GM19455 (cell line): Measurements from ENCODE around the gene NOTCH3.

ENCODE experiments used
- ATAC-seq: cut with Tn5 transposase; IDR thresholded peaks from one replicate; pipeline ENCODE4 v1.9.1; 2021; ENCODE audit not compliant: unreplicated experiment

Gene NOTCH3

DNA sequence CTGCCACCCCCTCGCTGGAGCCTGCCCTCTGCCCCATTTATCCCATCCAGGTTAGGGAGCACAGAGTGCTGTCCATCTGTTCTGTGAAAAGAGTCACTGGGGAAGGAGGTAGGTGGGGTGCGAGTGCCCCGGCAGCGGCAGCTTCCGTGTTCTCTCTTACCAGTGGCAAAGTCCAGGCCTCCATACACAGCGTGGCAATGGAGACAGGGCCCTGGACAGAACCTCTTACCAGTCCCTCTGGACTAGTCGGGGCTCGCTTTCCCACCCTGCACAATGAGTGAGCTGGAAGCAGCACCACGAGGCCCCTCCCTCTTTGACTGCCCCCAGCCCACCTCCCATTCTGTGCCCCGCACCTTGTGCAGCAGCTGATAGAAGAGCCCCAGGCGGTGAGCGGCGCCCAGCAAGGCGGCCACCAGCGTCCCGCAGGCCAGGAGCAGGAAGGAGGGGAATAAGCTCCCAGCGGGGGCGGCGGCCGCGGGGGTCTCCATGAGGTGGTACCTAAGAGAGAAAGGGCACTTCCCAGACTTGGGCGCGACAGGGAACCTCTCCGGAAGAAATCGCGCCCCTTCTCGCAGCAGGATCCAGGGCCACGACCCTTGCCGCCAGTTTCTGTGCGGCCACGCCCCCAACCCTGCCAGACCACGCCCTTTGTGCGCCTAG is 76.1 kb downstream of the NOTCH3 start:
- peak; percentile 9 for ATAC-seq

DNA sequence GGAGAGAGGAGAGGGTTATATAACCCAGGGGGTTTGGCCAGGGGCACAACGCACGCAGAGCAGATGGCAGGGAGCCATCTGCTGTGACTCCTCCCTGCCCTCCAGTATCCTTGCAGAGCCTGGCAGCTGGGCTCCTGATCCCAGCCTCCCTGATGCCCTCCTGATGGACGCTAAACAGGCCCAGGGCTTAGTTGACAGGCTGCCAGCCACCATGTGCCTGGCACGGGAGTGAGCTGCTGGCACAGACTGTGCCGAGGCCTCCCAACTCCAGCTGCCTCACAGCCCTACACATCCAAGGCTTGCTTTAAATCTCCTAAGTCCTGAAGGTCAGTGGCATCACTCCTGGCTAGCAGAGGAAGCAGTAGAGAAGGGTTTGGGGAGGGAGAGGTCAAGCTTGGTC is 76.9 kb downstream of the NOTCH3 start:
- no peak for ATAC-seq

DNA sequence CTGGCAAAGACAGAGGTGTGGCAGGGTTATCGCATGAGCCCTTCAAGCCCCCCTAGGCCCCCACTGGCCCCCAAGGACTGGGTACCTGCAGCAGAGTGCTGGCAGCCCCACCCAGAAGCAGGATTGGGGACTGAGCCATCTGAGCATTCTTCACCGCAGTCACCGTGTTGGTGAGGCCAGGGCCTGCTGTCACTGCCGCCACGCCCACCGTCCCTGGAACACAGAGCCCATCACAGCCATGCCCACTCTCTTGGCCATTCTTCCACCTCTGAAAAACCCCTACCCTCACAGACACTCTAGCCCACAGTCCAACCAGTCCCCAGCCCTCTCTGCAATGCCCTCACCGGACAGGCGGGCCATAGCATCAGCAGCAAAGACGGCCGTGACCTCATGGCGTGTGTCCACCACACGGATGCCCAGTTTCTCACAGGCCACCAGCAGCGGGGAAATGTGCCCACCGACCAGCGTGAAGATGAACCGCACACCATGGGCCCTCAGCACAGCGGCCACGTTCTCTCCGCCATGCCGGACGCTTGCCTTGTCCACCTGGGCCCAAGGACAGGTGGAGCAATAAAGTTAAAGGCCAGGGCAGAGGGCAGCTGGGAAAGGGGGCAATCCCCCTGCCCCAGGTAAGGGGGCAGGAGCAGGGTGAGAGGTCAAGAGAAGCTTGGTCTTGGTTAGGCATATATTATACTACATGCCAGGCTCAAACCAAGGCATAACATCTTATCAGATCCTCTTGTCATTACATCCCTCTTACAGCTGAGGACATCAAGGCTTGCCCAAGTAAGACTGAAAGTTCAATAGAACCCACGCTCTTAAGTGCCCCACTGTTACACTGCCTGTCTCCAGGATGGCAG is 77.5 kb downstream of the NOTCH3 start:
- ATAC-seq = no peak

- ATAC-seq = no peak
Measured at GRCh38 chr19:15122331-15123030, 78.3 kb downstream of the NOTCH3 start.

DNA sequence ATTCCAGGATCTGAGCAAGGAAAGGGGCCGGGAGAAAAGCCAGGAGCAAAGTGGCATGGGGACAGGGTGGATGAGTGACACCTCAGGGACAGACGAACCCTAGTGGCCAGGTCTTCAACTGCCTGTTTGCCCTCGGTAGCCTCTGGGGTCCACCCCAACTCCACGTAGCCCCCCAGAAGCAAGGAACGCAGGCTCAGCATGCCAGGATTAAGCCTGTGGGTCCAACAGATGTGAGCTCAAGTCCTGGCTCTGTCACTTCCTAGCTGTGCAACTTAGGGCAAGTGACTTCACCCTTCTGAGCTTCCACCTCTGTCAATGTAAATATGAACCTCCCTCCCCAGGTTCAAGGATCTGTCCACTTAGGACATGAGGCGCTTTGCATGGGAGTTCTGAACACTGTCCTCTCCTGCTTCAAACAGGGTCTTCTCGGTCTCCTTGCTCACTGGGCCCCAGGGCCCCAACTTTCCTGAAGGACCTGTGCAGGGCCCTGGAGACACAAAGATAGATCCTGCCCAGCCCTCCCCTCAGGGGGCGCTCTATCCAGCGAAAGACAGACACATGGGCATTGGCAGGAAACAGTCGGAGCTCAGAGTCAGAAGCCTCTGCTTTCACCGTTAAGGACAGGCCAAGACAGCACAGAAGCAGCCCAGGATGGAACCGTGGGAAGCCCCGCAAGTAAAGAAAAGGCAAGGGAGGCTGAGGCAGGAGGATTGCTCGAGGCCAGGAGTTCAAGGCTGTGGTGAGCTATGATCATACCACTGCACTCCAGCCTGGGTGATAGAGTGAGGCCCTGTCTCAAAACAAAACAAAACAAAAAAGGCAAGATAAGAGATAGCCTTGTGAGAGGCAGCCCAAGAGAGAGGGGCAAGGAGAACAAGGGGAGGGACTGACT is 80.4 kb downstream of the NOTCH3 start:
- ATAC-seq = no peak

DNA sequence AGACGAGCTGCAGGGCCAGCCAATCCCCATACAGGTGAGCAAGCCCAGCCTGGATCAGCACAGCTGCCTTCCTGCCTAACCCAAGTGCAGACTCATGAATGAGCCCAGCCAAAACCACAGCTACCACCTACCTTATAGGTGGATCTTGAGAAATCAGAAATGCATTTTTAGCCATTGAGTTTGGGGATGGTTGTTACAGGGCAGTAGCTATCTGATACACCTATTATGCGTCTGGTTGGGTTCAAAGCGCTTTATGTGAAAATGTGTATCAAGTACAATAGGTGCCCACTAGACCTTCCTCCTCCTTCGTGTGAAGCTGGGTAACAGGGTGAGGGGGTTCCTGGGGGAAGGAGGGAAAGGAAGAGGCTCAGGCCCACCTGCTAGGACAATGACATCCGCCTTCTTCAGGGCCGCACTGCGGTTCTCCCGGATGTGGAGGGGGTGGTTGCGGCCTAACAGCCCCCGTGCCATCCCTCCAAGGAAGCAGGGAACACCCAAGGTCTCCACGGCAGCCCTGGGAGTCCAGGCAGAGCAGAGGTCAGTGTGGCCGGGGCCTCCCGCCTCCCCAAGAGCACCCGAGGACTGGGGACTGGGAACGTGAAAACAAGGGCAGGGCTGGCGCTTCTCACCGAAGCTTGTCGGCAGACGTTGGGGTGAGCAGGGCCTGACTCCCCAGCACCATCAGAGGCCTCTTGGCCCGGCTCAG is 81.9 kb downstream of the NOTCH3 start:
- ATAC-seq = no peak

GRCh38 chr19:15118248-15118647 is 82.5 kb downstream of the NOTCH3 start:
- ATAC-seq = no peak

- ATAC-seq = no peak
Measured at GRCh38 chr19:15116856-15117255, 83.9 kb downstream of the NOTCH3 start.

DNA sequence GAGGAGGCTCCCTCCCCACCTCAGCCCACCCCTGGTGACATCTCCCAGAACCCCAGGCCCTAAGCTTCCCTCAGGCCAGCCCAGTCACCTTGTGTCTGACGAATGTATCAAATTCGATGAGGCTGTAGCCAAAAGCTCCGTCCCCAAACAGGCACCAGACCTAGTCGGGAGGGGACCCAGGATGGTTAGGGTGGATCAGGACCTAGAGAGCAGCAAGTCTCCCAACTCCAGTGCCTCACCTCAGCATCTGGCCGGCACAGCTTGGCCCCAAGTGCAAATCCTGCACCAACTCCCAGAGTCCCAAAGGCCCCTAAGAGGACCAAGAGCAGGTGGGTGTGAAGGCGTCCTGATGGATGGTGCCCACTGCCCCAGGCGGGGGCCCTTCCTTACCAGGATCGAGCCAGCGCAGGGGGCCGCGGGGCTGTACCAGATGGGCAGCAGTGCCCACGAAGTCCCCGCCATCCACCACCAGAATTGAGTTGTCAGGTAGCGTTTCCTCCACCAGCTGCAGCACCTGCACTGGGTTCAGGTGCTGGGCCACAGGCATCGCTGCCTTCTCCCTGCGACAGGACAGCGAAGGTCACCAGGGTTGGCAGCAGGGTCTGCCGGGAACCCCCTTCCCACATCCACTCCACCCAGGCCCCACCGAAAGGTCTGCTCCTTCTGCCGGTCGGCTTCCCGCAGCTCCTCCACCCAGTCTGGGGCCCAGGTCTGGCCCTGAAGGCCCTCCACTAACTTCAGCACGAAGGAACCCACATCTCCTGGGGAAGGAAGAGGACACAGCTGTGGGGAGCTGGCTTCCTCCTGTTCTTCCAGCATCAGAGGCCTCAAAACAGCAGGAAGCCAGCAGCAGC is 84.8 kb downstream of the NOTCH3 start:
- ATAC-seq = no peak

DNA sequence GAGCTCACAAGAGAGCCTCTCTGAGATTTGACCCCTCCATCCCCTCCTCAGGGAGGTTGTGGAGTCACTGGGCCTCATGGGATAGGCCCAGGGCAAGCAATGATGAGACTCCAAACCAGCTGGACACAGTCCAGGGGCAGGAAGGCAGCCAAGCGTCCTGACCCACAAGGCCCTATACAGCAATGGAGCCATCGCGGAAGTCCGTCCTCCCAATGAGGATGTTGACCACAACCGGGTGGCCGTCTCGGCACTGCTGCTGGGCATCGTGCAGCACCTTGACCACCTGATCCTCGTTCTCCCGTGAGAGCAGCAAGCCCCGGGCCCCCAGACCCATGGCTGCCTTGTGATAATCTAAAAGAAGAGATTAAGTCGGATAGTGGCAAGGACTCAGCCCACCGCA is 85.7 kb downstream of the NOTCH3 start:
- no peak for ATAC-seq

GRCh38 chr19:15114153-15114540 is 86.6 kb downstream of the NOTCH3 start:
- ATAC-seq = no peak

- no peak for ATAC-seq
Measured at GRCh38 chr19:15113245-15114152, 87.3 kb downstream of the NOTCH3 start.

- no peak for ATAC-seq
Measured at GRCh38 chr19:15112385-15112784, 88.4 kb downstream of the NOTCH3 start.

GRCh38 chr19:15111758-15112157 is 89.0 kb downstream of the NOTCH3 start:
- no peak for ATAC-seq

DNA sequence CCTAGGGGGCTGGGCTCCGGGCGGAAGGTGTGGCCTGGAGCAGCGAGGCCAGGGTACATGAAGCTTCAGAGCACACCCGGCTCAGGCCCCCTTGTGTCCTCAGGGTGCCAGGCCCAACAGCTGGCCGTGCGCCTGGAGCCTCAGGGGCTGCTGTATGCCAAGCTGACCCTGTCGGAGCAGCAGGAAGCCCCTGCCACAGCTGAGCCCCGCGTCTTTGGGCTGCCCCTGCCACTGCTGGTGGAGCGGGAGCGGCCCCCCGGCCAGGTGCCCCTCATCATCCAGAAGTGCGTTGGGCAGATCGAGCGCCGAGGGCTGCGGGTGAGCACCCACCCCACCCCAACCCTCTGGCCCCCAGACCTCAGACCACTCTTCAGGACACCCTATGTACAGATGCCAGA is 90.4 kb downstream of the NOTCH3 start:
- no peak for ATAC-seq

- ATAC-seq = no peak
Measured at GRCh38 chr19:15109768-15110417, 90.9 kb downstream of the NOTCH3 start.
